H1 (cell line): ENCODE data around the gene GRM4. TPM values are rescaled to one million over a fixed set of nuclear protein-coding genes. Genes with fewer than 3 reads are reported as not detected.

Source experiments
- CTCF ChIA-PET: fragments of 300-600 bp; sonication (Branson Sonifier 250); formaldehyde crosslinking; loops from one replicate; lab custom pipeline; 2021; ENCODE audit not compliant: partially characterized antibody; lab: Charles Lee
- POLR2A ChIA-PET: fragments of 300-600 bp; sonication (Branson Sonifier 250); formaldehyde crosslinking; loops from one replicate; lab custom pipeline; 2021; ENCODE audit warnings: inconsistent platforms; ENCODE audit not compliant: partially characterized antibody; lab: Charles Lee
- DNase-seq, 2 experiments: peaks; one replicate each; pipeline versions ENCODE4 v3.0.0 to v3.0.0-alpha.2; 2010 to 2022; ENCODE audit warnings: low spot score in 2 of 2, low read depth in 1 of 2, mixed read lengths in 1 of 2
- FAIRE-seq: peaks from 2 replicates; lab custom pipeline; 2011; peaks lifted over from hg19 to GRCh38; lab: Jason Lieb, UNC
- H2AFZ ChIP-seq: 2 replicates; pipeline ENCODE4 v1.8.1; 2012; ENCODE audit warnings: low read length, inconsistent platforms
- H2AK5ac ChIP-seq: 2 replicates; pipeline ENCODE4 v1.6.1; 2013; ENCODE audit warnings: low read depth, low read length
- H2BK120ac ChIP-seq: replicated peaks from 2 replicates; pipeline ENCODE3; 2013; ENCODE audit warnings: low read depth, low read length, inconsistent platforms
- H2BK12ac ChIP-seq: 2 replicates; pipeline ENCODE4 v1.6.1; 2013; ENCODE audit warnings: low read depth, low read length
- H2BK15ac ChIP-seq: 2 replicates; pipeline ENCODE4 v1.6.1; 2013; ENCODE audit warnings: low read length
- H2BK20ac ChIP-seq: 2 replicates; pipeline ENCODE4 v1.6.1; 2013; ENCODE audit warnings: low read length
- H2BK5ac ChIP-seq: 2 replicates; pipeline ENCODE4 v1.6.1; 2013; ENCODE audit warnings: low read depth, low read length
- H3K14ac ChIP-seq: 2 replicates; pipeline ENCODE4 v1.6.1; 2013; ENCODE audit warnings: inconsistent platforms; ENCODE audit not compliant: insufficient read length
- H3K18ac ChIP-seq: 2 replicates; pipeline ENCODE4 v1.6.1; 2013; ENCODE audit warnings: low read length; ENCODE audit errors: extremely low read depth
- H3K23ac ChIP-seq: 2 replicates; pipeline ENCODE4 v1.6.1; 2013; ENCODE audit warnings: inconsistent platforms; ENCODE audit not compliant: insufficient read length
- H3K23me2 ChIP-seq: 2 replicates; pipeline ENCODE4 v1.6.1; 2013; ENCODE audit warnings: low read depth, low read length
- H3K27ac ChIP-seq: 2 replicates; pipeline ENCODE4 v1.6.1; 2011; ENCODE audit warnings: low read depth, low read length, inconsistent platforms
- H3K27me3 ChIP-seq, 4 experiments: replicated peaks in 1 of 4; 1 replicate in 1 of 4; 2 replicates in 3 of 4; pipeline versions ENCODE4 v1.6.1 to v1.8.1; 2011 to 2013; ENCODE audit warnings: low read length in 3 of 4, mild to moderate bottlenecking in 3 of 4, inconsistent platforms in 2 of 4, mixed read lengths in 2 of 4, moderate library complexity in 1 of 4; ENCODE audit not compliant: control insufficient read depth in 3 of 4, insufficient read depth in 3 of 4; ENCODE audit errors: extremely low read depth in 1 of 4
- H3K36me3 ChIP-seq, 4 experiments: 2 replicates each; pipeline versions ENCODE4 v1.6.1 to v1.8.1; 2011 to 2013; ENCODE audit warnings: mild to moderate bottlenecking in 4 of 4, low read length in 3 of 4, moderate library complexity in 2 of 4, control low read depth in 1 of 4, inconsistent platforms in 1 of 4; ENCODE audit not compliant: insufficient read depth in 4 of 4, control insufficient read depth in 2 of 4
- H3K4ac ChIP-seq: replicated peaks from 2 replicates; pipeline ENCODE3; 2013; ENCODE audit warnings: low read length, low read depth, mixed read lengths, inconsistent platforms; ENCODE audit not compliant: insufficient read length
- H3K4me1 ChIP-seq, 4 experiments: replicated peaks in 1 of 4; 1 replicate in 1 of 4; 2 replicates in 3 of 4; pipeline versions ENCODE4 v1.6.1 to v1.8.1; 2011 to 2013; ENCODE audit warnings: low read length in 3 of 4, inconsistent platforms in 2 of 4, mixed read lengths in 1 of 4; ENCODE audit not compliant: insufficient read depth in 4 of 4, control insufficient read depth in 3 of 4
- H3K4me2 ChIP-seq, 2 experiments: 2 replicates each; pipeline versions ENCODE4 v1.6.1 to v1.8.1; 2011 to 2013; ENCODE audit warnings: low read depth in 2 of 2, low read length in 2 of 2, control low read depth in 1 of 2, inconsistent platforms in 1 of 2, mild to moderate bottlenecking in 1 of 2; ENCODE audit not compliant: insufficient read depth in 1 of 2
- H3K4me3 ChIP-seq, 4 experiments: fragments of 200-600, 300-600 bp in 1 of 4; sonication (generic), shearing (Covaris generic), sonication (Bioruptor Twin) in 1 of 4; 2 replicates each; pipeline versions ENCODE4 v1.5.1 to v1.8.1; 2011 to 2016; ENCODE audit warnings: low read length in 4 of 4, low read depth in 3 of 4, control low read depth in 2 of 4, inconsistent platforms in 2 of 4, mild to moderate bottlenecking in 2 of 4, mixed read lengths in 1 of 4, moderate library complexity in 1 of 4; ENCODE audit not compliant: insufficient read depth in 2 of 4; ENCODE audit errors: extremely low read depth in 1 of 4
- H3K56ac ChIP-seq: replicated peaks from 2 replicates; pipeline ENCODE3; 2013; ENCODE audit warnings: low read depth, mild to moderate bottlenecking, mixed read lengths, low read length, inconsistent platforms; ENCODE audit not compliant: insufficient read length
- H3K79me1 ChIP-seq: 2 replicates; pipeline ENCODE4 v1.6.1; 2013; ENCODE audit warnings: low read depth, low read length, control low read depth
- H3K79me2 ChIP-seq, 2 experiments: 2 replicates each; pipeline versions ENCODE4 v1.6.1 to v1.8.1; 2012 to 2013; ENCODE audit warnings: low read length in 2 of 2, mild to moderate bottlenecking in 2 of 2, inconsistent platforms in 1 of 2; ENCODE audit not compliant: insufficient read depth in 2 of 2, control insufficient read depth in 1 of 2
- H3K9ac ChIP-seq, 4 experiments: replicated peaks in 1 of 4; 1 replicate in 1 of 4; 2 replicates in 3 of 4; pipeline versions ENCODE4 v1.6.1 to v1.8.1; 2011 to 2013; ENCODE audit warnings: low read depth in 3 of 4, low read length in 3 of 4, control low read depth in 2 of 4, mild to moderate bottlenecking in 2 of 4, moderate library complexity in 2 of 4, inconsistent platforms in 1 of 4; ENCODE audit errors: extremely low read depth in 1 of 4
- H3K9me3 ChIP-seq, 2 experiments: 2 replicates each; pipeline versions ENCODE4 v1.6.1 to v1.8.1; 2012 to 2013; ENCODE audit warnings: mild to moderate bottlenecking in 2 of 2, moderate library complexity in 2 of 2, control low read depth in 1 of 2, inconsistent platforms in 1 of 2, low read depth in 1 of 2, low read length in 1 of 2, mixed read lengths in 1 of 2; ENCODE audit not compliant: insufficient read depth in 2 of 2
- H4K20me1 ChIP-seq, 2 experiments: replicated peaks in 1 of 2; 2 replicates each; pipeline versions ENCODE3 to v1.8.1; 2011 to 2013; ENCODE audit warnings: inconsistent platforms in 2 of 2, low read length in 2 of 2, mild to moderate bottlenecking in 1 of 2; ENCODE audit not compliant: insufficient read depth in 2 of 2, control insufficient read depth in 1 of 2
- H4K5ac ChIP-seq: 2 replicates; pipeline ENCODE4 v1.6.1; 2013; ENCODE audit warnings: low read length, low read depth, mixed read lengths, inconsistent platforms; ENCODE audit not compliant: insufficient read length
- H4K8ac ChIP-seq: 2 replicates; pipeline ENCODE4 v1.8.0; 2013; ENCODE audit warnings: mild to moderate bottlenecking, moderate library complexity, low read length, inconsistent platforms; ENCODE audit not compliant: insufficient read depth; ENCODE audit errors: extremely low read depth
- H4K91ac ChIP-seq: replicated peaks from 2 replicates; pipeline ENCODE3; 2013; ENCODE audit warnings: low read length, mixed read lengths, inconsistent platforms; ENCODE audit not compliant: insufficient read length
- BACH1 ChIP-seq: IDR thresholded peaks from 2 replicates; pipeline ENCODE4 v1.6.1; 2012; ENCODE audit warnings: low read length, improper control_type of control experiment
- E2F6 ChIP-seq: IDR thresholded peaks from 2 replicates; pipeline ENCODE4 v1.6.1; 2012; ENCODE audit warnings: inconsistent platforms
- EZH2 ChIP-seq: fragments of 200-600 bp; sonication (generic); IDR thresholded peaks from 2 replicates; pipeline ENCODE4 v1.7.1; 2012; ENCODE audit warnings: low read depth, mild to moderate bottlenecking, moderate library complexity, low read length, inconsistent platforms; ENCODE audit not compliant: severe bottlenecking
- FOSL1 ChIP-seq: IDR thresholded peaks from 2 replicates; pipeline ENCODE4 v1.6.1; 2011; ENCODE audit warnings: mild to moderate bottlenecking, low read depth, low read length, moderate library complexity; ENCODE audit not compliant: insufficient read depth
- GABPA ChIP-seq: IDR thresholded peaks from 2 replicates; pipeline ENCODE4 v1.6.1; 2011; ENCODE audit warnings: mild to moderate bottlenecking, low read length, moderate library complexity, borderline replicate concordance; ENCODE audit not compliant: insufficient read depth
- GTF2F1 ChIP-seq: IDR thresholded peaks from 2 replicates; pipeline ENCODE4 v1.6.1; 2012; ENCODE audit warnings: low read depth, low read length, improper control_type of control experiment, borderline replicate concordance
- JUN ChIP-seq: IDR thresholded peaks from 2 replicates; pipeline ENCODE4 v1.6.1; 2011; ENCODE audit warnings: low read depth, mild to moderate bottlenecking, improper control_type of control experiment, low read length
- KDM1A ChIP-seq: fragments of 200-600, 300-600 bp; sonication (generic); IDR thresholded peaks from 2 replicates; pipeline ENCODE4 v1.7.1; 2016; ENCODE audit warnings: mild to moderate bottlenecking, low read length, borderline replicate concordance
- NRF1 ChIP-seq: IDR thresholded peaks from 2 replicates; pipeline ENCODE4 v1.6.1; 2011; ENCODE audit warnings: mild to moderate bottlenecking, low read depth, low read length, improper control_type of control experiment
- RAD21 ChIP-seq, 2 experiments: IDR thresholded peaks in 1 of 2; conservative IDR thresholded peaks in 1 of 2; 2 replicates each; pipeline ENCODE4 v1.6.1; 2011; ENCODE audit warnings: low read depth in 2 of 2, low read length in 2 of 2, improper control_type of control experiment in 1 of 2, inconsistent platforms in 1 of 2, mild to moderate bottlenecking in 1 of 2, moderate library complexity in 1 of 2
- ZNF274 ChIP-seq: IDR thresholded peaks from 2 replicates; pipeline ENCODE4 v1.7.0; 2012; ENCODE audit warnings: low read length, borderline replicate concordance; ENCODE audit errors: extremely low read depth
- WGBS, 2 experiments: shearing (Covaris generic) in 1 of 2; methylation state at CpG; one replicate each; pipeline versions ENCODE4 v1.1.6 to v1.1.7; 2013 to 2015; ENCODE audit warnings: low lambda C conversion rate in 2 of 2, mixed read lengths in 2 of 2, inconsistent platforms in 1 of 2, low coverage in 1 of 2, missing lambda C conversion rate in 1 of 2; ENCODE audit not compliant: insufficient replicate concordance in 2 of 2, insufficient coverage in 1 of 2, insufficient read length in 1 of 2; ENCODE audit errors: extremely low coverage in 1 of 2, missing lambda C conversion rate in 1 of 2; 5-methylcytosine and 5-hydroxymethylcytosine counted together
- polyA plus RNA-seq, 7 experiments: library from polyadenylated mRNA; depleted of rRNA in 3 of 7; stranded (reverse) in 5 of 7; unstranded in 2 of 7; fragments of >200 nt in 5 of 7; fragments of 200-250 nt in 2 of 7; gene quantifications; 1 replicate in 5 of 7; 2 replicates in 1 of 7; 4 replicates in 1 of 7; pipeline versions ENCODE4 v1.2.1 to v1.2.3, GENCODE V29; 2011 to 2013; ENCODE audit warnings: missing spikeins in 2 of 7, mixed read lengths in 2 of 7
- total RNA-seq: library from RNA; stranded (reverse); fragmentation: NEBNext Ultra II Directional; extraction: Animal tissue kit (Norgen Biotek cat#: 25700); gene quantifications from 2 replicates; pipeline ENCODE4 v1.2.1, GENCODE V29; 2021

GRM4 gene
- total and polyA plus RNA-seq, 2 of the 8 experiments (the other 6 are each of a cell fraction or from before 2014, with no cell fraction given) = 19.6 to 21.5 TPM

- H2BK20ac ChIP-seq = no peak overlapping the region
- H3K9me3 ChIP-seq = no peaks in the 10 kb centered on the region
- FAIRE-seq (no peak), DNase-seq (no peak)
- H4K20me1 ChIP-seq = peaks cover 2 to 6% of the 10 kb centered on the region in 2 experiments
- no peak overlapping the region for H3K4ac ChIP-seq
- no peaks in the 10 kb centered on the region for H3K23me2 ChIP-seq
- no peak overlapping the region for H2BK15ac ChIP-seq
- H4K5ac ChIP-seq = no peak overlapping the region
- H3K36me3 ChIP-seq = no peaks in the 10 kb centered on the region
- no peak overlapping the region for H2BK5ac ChIP-seq
- ChIA-PET CTCF (interaction anchor here (0.8 to 5.7 kb wide), 4 partner anchors 11 to 89 kb away, joined by 3 to 47 read pairs (median 20); no protein-coding TSS in a partner anchor), POLR2A (no interaction called here)
- H4K8ac ChIP-seq = no peak overlapping the region
- H4K91ac ChIP-seq = no peak overlapping the region
- no peak overlapping the region for H3K23ac ChIP-seq
- no peak overlapping the region for H2AFZ ChIP-seq
- H2BK120ac ChIP-seq = no peak overlapping the region
- no peak overlapping the region for H3K27ac ChIP-seq
- no peak overlapping the region for H2BK12ac ChIP-seq
- H3K18ac ChIP-seq = no peak overlapping the region
- H3K9ac ChIP-seq = no peak overlapping the region
- H3K4me3 ChIP-seq = no peak overlapping the region
- no peak overlapping the region for H3K14ac ChIP-seq
- WGBS, 2 experiments = 84% methylated on average over 21 of the region's 24 CpGs; no CpG with 5 or more reads in 1 of the 2 experiments
- H3K4me1 ChIP-seq = peaks cover 0 to 14% (median 7%) of the 10 kb centered on the region in 4 experiments; a peak in 6 of 7 replicates
- no peak overlapping the region for H3K56ac ChIP-seq
- no peak overlapping the region for H3K4me2 ChIP-seq
- no peaks in the 10 kb centered on the region for H3K79me2 ChIP-seq
- H3K79me1 ChIP-seq = no peaks in the 10 kb centered on the region
- no peak overlapping the region for H2AK5ac ChIP-seq
- no peaks in the 10 kb centered on the region for H3K27me3 ChIP-seq
- no peak for TF ChIP-seq FOSL1
- no peak for TF ChIP-seq BACH1
- no peak for TF ChIP-seq JUN
- no peak for TF ChIP-seq EZH2
- TF ChIP-seq KDM1A = no peak
- no peak for TF ChIP-seq GTF2F1
- TF ChIP-seq GABPA = no peak
- no peak for TF ChIP-seq E2F6
- TF ChIP-seq RAD21 (IDR thresholded peaks at IDR 0.05 in 1 of 2, conservative IDR thresholded peaks at IDR 0.05 in 1 of 2; ENCODE audit: low read depth in 2 of 2, low read length in 2 of 2) = no peak
- no peak for TF ChIP-seq NRF1
- TF ChIP-seq ZNF274 = no peak
Measured at GRCh38 chr6:34065466-34066217, 80.2 kb downstream of the GRM4 start.
